GOT3 (cell line): ENCODE results near the gene KCTD20.

Source experiments
- DNase-seq: peaks from one replicate; lab custom pipeline; 2025; ENCODE audit warnings: mixed read lengths; lab: John Stamatoyannopoulos, UW

Gene KCTD20

GRCh38 chr6:36539814-36540568, 97.2 kb downstream of the KCTD20 start:
- DNase-seq: no peak
